Stimulated activated CD4-positive, alpha-beta T cell treated with anti-CD3 and anti-CD28 coated beads, Interleukin-4, amount 100 ng/mL, for 48 hours (primary cell): ENCODE data around the gene EPSTI1.

Experiments used
- DNase-seq, 2 donors: peaks; one replicate each; pipeline ENCODE4 v3.0.0-alpha.2; 2020; ENCODE audit warnings: low read depth in 2 of 2

Gene EPSTI1

GRCh38 chr13:42971691-42972347 lies 20.2 kb downstream of the EPSTI1 start:
- no peak for DNase-seq

GRCh38 chr13:42970824-42971690 lies 21.0 kb downstream of the EPSTI1 start:
- DNase-seq, result peak; percentile 20 to 28

- DNase-seq, result peak; percentile 76 to 87
Measured at GRCh38 chr13:42969565-42970172, 22.4 kb downstream of the EPSTI1 start.

GRCh38 chr13:42968906-42969305 lies 23.1 kb downstream of the EPSTI1 start:
- no peak for DNase-seq

DNA sequence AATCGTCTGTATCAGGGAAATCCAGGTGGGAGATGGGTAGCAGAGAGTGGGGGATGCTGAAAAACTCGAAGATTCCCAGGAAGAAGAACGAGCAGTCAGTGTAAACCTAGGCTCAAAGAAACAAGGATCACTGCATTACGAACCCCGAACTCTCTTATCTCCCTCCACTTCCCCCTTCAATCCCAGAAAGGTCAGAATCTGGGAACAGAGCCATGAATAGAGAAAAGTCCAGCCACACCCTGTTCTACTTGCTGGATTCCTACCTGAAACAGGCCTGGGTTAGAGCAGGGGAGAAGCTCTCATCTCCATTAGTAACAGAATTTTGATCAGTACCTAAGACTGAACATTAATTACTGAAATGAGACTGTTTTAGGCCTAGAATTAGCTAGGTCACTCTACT lies 24.4 kb downstream of the EPSTI1 start:
- no peak for DNase-seq

GRCh38 chr13:42965281-42965680 lies 26.8 kb downstream of the EPSTI1 start:
- no peak for DNase-seq

DNA sequence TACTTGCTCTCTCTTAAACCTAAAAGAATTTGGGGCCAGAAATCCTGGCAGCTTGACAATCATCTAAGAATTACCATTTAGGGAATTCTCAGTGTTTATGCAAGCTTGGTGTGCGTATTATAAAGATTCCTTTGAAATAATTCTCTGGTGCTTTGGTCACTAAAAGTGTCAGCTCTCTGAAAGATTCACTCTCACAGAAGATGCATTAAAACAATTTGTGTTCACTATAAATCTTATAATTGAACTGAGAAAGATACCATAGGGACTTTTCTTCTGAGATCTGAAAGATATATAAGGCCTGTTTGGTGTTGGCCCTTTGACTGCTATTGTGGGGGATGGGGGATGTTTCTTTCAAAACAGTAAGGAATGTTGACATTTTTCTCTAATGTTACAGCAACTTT lies 27.3 kb downstream of the EPSTI1 start:
- DNase-seq, result no peak

DNA sequence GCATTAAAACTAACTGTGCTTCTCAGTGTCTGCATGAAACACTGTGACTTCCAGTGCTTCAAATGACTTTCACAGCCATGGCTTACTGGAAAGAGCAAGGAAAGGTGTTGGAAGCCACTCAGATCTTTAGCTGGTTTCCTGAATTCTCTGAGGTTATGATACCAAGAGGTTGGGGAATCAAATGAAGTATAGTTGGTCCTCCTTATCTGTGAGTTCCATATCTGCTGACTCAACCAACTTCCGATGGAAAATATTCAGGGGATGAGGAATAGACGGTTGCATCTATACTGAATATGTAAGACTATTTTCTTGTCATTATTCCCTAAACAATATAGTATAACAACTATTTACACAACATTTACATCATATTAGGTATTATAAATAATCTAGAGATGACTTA lies 32.4 kb downstream of the EPSTI1 start:
- DNase-seq, result no peak

GRCh38 chr13:42957881-42958280 lies 34.2 kb downstream of the EPSTI1 start:
- no peak for DNase-seq

DNA sequence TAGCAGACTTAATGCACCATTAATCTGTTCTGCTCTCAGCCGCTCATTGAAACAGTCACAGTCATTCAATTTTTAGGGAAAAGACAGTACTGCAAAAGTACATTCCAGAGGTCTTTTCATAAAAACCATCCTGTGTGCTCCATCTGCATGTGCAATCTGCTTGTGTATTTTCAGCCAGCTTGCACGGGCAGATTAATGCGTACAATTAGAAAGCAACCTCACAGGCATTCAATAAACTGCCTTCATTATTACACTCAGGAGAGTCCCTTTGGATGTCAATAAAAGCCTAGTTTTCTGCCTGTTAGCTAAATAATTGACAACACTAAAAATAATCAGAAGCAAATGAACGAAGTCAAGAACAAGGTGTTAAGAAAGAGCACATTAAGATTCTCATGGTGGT lies 41.9 kb downstream of the EPSTI1 start:
- no peak for DNase-seq

DNA sequence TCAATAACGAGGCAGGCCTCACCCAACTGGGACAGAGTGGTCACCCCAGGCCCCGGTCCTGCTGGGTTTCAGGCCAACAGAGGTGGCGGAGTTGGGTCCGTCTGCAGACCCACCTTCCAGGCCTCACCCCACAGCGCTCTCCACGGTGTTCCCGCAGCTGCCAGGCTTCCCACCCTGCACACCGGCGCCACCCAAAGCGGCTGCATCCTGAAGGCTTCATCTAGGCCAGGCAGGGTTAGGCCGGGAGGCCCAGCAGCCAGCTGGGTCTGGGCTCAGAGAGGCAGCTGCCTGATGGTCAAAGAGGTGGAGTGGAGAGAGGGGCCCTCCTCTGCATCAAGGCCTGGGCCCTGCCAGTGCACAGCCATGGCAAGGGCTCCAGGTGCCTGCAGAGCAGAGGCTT lies 44.1 kb downstream of the EPSTI1 start:
- no peak for DNase-seq

DNA sequence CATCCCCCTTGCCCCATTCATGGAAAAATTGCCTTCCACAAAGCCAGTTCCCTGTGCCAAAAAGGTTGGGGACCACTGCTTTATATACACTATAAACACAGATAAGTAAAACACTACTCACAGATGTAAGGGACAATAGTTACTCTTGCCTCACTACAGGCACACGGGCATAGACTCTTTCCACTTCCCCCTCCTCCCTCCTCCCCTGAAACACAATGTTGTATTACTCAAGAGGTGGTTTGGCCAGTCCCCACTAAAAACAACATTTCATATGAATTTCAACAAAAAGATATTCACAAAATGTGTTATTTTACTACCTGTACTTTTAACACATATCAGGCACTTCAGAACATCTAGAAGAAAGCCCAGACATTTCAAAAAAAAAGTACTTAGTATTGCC lies 45.1 kb downstream of the EPSTI1 start:
- no peak for DNase-seq

DNA sequence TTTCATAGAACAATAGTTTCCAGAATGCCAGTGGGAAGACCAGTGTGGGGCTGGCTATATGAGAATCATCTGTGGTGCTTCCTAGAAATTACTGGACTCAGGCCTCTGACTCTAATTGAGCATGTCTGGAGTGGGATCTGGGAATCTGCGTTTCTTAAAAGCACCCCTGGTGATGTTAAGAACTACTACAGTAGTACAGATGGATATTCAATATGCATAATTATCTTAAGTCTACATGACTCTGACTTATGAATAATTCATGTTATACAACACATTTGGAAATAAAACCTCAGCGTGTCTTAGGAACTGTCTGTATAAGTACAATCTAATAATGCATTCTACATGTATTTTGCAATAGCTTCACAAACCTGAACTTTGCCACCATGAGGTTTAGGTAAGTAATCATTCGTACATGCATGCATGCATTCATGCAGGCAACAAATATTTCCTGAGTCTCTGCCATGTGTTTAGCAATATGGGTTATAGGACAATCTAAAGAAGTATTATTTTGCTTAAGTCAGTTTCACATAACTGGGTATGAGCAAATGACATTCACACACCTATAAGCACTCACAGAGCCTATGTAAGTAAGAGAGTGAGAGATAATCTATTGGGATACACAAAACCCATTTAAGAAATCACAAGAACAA lies 62.0 kb downstream of the EPSTI1 start:
- no peak for DNase-seq

DNA sequence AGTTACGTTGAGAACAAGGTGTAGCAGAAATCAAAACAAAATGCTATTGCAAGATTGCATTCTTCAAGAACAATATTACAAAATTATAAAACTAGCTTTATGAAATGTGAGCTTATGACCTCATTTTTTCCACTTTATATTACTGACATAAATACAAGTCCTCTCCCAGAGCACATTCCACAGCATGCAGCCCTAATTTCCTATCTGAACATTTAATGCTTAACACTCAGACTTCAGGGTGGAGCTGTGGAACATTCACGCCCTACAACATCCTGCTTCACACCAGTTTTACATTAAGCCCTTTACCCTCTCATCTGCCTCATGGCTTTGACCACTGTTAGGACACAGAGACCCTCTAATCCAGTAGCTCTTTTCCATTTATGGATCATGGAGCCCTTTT lies 65.5 kb downstream of the EPSTI1 start:
- DNase-seq, result no peak

DNA sequence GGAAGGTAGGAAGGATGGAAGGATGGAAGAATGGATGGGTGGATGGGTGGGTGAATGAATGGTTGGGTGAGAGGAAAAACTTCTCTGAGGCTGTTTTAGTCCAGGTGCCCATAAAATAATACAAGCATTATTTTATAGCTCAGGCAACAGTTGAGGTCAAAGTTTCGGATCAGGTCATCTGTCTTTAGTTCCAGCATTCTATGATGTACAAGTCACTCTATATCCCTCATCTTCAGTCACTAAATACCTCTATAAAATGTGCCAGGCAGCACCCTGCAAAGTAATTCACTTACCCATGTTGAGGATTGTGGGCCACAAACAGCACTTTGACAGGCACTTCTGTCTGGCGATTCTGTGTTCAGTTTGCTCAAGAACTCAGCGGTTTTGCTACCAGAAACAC lies 66.0 kb downstream of the EPSTI1 start:
- no peak for DNase-seq

DNA sequence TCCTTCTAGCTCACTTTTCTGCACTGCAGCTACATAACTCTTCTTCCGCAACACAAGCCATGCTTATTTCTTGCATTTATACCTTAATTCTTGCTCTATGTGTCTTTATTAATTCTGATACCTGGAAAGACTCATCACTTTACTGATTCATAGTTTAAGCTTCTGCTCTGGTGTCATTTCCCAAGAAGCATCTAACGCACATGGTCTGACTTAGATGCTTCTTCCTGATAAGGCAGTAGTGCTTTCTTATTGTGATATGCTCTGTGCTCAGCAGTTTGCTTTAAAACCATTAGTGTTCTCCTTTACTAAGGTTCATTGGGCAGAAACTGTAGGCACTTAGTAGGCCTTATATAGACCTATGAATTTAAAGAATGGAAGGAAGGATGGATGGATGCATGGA lies 66.4 kb downstream of the EPSTI1 start:
- no peak for DNase-seq

- no peak for DNase-seq
Measured at GRCh38 chr13:42924344-42924743, 67.7 kb downstream of the EPSTI1 start.

- no peak for DNase-seq
Measured at GRCh38 chr13:42907745-42908144, 84.3 kb downstream of the EPSTI1 start.

DNA sequence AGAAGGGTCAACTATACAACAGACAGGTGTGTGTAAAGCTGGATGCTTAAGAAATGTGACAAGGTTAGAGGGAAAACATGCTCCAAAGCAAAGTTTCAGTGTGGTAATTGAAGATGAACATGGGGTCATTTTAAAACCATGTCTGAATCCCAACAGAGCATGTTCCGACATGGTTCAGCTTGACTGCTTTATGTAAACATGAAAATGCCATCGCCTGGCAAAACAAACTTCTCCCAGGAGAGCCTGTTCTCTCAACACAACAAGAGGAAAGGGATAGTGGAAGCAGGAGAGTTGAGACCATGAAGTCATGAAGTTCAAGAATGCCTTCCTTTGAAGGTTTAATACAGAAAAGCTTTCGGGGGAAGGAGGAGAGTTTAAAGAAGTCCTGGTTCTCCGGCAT lies 85.8 kb downstream of the EPSTI1 start:
- DNase-seq, result no peak

DNA sequence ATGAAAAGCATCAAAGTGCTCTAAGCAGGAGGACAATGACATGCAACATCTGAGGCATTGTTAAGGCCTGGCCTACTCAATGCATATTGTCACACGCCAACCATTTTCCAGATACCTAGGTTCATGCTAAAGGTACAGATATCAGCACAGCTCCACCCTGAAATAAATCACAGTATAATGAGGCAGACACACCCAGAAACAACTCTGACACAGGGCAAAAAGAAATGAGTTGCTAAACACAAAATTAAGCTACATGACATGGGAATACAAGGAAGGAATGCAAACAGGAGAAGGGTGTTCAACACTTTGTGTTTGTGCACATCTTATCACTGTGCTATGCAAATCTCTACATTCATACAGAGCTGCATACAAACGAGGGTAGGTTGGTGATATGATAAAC lies 86.5 kb downstream of the EPSTI1 start:
- DNase-seq, result no peak

DNA sequence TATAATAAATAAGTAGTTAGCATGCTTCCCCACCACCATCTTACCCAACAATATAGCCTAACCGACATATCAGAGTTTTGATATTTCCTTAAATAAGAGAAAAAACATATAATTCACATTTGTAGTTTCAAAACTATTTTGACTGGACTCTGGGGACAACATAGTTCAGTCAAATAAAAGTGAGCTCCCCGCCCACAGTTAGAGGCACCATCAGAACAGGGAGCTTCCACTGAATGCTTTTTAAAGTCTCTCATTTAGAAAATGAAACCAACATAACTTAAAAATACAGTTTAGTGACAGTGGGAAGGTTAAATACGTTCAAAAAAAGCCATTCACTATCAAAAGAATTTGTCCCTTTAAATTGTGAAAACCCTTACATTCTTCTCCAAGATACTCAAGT lies 92.8 kb downstream of the EPSTI1 start:
- DNase-seq, result no peak

GRCh38 chr13:42895776-42896175 lies 96.3 kb downstream of the EPSTI1 start:
- DNase-seq, result no peak
